IPS-NIHi7 (cell line): ENCODE results near the gene FURIN.
"Not testable (repeated sequence)": the region's sequence is repeated elsewhere in the genome, so short reads cannot be mapped to it uniquely, and the experiment has no call there.

Experiments used
- DNase-seq: peaks from one replicate; pipeline ENCODE4 v3.0.0; 2012; ENCODE audit warnings: mixed read lengths; ENCODE audit errors: extremely low spot score

Gene FURIN

DNA sequence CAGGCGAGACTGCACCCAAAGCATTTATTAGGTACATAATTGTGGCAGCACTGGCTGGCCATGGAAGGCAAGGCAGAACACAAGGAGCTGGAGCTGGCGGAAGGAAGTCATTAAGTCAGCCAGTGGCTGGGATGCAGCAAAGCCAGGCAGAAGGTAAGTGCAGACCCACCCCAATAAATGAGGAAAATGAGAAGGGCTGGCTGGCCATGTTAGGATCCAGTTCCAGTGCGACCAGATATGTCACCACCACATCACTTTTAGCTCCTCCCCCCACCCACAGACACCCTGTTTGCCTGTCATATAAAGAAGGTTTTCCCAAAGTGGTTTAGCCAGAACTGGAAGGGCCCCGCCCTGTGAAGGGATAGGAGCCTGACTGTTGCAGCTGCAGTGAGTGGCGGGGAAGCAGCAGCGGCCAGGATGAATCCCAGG is at the start of gene FURIN:
FURIN (plus strand) TSS at position 328 of the 429 bp plus-strand sequence. CDS start 7,153 bp downstream, outside the sequence.
- DNase-seq, result no peak

DNA sequence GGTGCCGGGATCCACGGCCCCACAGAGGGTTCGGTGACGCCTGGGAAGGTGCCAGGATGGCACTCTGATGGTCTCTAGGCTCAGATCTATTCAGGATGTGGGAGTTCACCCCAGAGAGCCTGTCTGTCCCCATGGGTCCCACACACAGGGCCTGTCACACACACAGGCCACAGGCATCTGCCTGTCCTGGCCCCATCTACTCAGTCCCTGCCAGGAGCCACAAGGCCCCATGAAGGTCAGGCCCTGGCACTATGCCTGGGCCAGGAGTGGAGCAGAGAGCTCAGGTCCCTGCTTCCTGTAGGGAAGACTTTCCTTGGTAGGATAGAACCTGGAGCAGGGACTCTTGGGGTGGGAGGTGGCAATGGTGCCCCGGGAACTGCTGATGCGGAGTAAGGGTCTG is 49.0 kb upstream of the FURIN start:
- DNase-seq, result no peak

DNA sequence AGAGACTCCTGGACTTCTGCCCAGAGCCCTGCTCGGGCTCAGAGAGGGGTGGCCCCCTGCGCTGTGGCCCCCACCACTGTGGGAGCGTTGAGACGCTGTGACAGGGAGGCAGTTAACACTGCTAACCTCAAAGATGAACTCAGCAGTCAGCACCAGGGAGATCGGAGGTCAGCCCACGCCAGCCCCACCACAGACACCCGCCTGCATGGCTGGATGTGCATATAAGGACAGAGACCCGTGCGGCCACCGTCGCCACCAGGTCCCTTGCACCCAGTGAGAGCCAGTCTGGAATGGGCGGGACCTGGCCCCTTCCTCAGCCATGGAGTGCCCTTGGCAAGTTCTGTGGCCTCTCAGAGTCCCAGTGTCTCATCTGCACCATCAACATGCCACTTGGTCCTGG is 48.5 kb upstream of the FURIN start:
- DNase-seq, result no peak

DNA sequence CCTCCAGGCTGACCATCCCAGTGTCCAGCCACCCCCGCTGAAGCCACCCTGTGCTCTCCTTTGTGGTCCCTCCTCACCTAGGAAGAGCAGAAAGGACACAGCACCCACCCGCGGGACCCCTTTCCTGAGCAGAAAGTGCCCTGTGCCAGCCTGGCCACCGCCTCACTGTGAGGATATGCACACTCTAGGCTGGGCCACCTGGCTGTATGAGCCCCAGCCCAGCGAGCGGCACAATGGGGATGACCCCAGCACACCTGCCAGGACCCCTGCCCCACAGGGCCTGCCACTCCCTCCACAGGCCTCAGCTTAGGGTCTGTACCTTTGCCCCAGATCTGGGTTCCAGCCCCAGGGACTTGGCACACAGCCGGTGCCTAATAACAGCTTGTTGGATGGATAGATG is 47.9 kb upstream of the FURIN start:
- no peak for DNase-seq

DNA sequence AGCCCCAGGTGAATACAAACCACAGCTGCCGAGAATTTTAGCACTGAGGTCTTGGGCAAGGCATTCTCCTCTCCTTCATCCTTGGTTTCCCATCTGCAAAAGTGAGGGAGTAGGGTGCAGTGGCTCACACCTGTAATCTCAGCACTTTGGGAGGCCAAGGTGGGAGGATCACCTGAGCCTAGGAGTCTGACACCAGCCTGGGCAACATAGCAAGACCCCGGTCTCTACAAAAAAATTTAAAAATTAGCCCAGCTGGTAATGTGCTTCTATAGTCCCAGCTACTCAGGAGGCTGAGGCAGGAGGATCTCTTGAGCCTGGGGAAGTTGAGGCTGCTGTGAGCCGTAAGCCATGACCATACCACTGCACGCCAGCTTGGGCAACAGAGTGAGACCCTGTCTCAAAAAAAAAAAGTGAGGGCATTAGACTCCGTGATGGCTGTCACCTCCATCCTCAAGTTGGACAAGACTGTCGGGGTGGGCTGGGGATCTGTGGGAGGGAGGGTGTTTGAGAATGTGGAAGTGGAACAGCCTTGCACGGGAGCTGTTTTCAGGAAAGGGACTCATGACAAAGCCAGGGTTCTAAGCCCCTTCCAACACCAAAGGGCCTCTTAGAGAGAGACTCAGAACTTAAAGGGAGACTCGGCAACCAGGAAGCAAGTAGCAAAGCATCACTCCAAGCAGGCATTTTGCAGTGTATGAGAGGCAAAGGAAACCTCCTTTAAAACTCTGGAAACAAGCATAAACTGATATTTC is 46.0 kb upstream of the FURIN start:
- no peak for DNase-seq

DNA sequence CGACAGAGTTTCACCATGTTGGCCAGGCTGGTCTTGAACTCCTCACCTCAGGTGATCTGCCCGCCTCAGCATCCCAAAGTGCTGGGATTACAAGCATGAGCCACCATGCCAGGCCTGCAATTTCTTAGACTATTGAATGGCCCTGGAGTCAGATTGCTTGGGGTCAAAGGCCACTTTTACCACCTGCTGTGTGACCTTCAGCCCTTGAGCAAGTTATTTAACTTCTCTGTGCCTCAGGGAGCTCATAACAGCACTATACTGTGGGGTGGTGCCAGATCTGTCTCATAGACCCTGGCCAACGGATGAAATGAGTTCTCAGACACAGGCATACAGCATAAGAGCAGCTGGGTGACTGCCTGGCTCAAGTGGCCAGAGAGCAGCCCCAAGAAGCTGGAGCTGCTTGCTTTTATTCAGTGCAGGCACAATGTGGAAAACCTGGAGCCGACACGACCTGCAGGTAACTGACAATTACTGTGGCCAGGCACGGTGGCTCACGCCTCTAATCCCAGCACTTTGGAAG is 44.9 kb upstream of the FURIN start:
- no peak for DNase-seq

DNA sequence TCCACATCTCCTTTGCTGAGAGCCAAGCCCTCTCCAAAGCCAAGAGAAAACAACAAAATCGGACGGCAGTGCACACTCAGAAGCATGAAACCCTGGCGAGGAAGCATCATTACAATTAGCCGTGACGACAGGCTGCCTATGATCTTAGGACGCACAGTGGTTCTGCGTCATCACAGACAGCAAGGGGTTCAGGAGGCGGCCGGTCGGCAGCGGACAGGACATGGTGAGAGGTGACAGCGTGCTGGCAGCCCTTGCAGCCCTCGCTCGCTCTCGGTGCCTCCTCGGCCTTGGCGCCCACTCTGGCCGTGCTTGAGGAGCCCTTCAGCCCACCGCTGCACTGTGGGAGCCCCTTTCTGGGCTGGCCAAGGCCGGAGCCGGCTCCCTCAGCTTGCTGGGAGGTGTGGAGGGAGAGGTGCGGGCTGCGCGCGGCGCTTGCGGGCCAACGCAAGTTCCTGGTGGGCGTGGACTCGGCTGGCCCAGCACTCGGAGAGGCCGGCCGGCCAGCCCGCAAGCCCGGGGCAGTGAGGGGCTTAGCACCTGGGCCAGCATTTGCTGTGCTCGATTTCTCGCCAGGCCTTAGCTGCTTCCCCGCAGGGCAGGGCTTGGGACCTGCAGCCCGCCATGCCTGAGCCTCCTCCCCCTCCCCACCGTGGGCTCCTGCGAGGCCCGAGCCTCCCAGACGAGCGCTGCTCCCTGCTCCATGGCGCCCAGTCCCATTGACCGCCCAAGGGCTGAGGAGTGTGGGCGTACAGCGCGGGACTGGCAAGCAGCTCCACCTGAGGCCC is 43.1 kb upstream of the FURIN start:
- not testable (repeated sequence) for DNase-seq

DNA sequence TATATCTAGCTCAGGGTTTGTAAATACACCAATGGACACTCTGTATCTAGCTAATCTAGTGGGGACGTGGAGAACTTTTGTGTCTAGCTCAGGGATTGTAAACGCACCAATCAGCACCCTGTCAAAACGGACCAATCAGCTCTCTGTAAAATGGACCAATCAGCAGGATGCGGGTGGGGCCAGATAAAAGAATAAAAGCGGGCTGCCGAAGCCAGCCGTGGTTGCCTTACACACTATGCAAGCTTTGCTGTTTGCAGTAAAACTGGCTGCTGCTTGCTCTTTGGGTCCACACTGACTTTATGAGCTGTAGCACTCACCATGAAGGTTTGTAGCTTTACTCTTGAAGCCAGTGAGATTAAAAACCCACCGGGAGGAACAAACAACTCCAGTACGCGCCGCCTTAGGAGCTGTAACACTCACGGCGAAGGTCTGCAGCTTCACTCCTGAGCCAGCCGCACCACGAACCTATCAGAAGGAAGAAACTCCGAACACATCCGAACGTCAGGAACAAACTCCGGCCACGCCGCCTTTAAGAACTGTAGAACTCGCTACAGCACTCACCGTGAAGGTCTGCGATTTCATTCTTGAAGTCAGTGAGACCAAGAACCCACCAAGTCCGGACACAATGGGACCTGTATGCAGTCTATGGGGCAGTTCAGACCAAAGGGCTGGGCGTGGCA is 42.0 kb upstream of the FURIN start:
- not testable (repeated sequence) for DNase-seq

DNA sequence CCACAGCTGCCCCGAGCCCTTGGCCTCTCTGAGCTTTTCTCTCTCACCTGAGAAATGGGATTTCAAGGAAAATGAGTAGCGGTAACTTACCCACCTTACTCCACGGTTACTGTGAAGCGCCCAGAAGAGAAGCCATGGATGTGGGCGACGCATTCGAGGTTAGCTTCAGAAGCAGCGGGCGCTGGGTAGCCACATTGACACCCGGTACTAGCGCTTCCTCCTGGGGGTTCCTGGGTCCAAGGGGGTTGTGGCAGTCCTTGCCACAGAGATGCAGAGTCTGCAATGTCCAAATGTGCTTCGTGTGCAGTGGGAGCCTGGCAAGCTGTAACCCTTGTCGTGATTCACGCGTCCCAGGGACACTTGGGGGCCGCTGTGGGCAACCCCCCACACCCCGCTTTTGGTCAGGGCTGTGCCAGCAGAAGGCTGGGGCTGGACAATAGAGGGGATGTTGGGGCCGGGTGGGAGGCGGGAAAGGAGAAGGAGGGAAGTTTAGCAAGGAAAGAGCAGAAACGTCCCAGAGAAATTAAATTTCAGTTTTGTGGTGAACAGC is 41.4 kb upstream of the FURIN start:
- DNase-seq, result no peak

DNA sequence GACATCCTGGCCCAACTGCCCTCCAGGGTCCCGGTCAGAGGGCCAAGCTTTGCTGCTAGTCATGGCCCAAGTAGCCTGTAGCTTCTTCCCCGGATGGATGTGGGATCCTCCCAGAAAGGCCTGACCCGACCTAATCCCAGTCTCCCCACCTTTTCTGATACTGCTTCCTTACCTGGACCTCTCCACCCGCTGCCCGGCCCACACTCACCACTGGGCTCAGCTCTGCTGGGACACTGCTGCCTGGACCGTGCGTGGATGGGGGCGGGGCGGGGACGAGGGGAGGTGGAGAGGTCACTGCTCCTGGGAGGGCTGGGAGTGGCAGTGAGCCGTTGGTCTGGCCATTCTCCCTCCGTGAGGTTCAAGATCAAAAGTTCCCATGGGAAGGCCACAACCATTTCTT is 40.3 kb upstream of the FURIN start:
- DNase-seq, result no peak

DNA sequence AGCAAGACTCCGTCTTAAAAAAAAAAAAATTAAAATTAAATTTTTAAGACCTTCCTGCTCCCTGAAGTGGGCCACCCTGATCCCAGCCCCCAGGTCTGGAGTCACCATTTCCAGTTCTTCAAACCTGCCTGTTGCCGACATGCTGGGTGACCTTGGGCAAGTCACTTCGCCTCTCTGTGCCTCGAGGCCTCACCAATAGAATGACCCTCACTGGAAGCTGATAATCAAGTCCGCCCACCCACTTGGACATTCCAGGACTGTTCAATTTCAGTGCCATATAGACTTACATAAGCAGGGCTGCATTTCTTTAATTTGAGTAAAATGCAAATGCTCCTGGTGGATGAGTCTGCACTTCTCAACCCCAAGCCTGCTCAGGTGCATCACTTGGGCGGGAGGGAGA is 39.3 kb upstream of the FURIN start:
- DNase-seq, result no peak

DNA sequence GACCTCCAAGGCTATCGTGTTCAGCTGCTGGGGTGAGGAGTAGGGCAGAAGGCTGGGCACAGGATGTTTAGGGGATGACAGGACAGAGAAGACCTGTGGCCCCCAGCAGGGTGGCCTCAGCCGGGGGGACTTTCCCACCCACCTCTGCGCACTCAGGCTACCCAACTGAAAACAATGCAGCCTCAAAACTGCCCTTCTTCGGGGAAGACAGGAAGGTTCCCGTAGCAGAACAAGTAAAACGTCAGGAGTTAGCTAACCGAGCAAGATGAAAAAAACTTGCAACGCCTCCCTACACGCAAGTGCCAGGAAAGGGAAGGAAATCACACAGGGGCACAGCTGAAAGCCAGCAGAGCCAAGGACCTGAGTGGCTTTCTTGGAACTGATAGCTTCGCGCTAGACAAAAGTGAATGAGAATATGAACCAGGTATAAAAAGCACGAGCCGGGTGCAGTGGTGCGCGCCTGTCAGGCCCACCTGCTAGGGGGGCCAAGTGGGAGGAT is 38.4 kb upstream of the FURIN start:
- DNase-seq, result no peak

DNA sequence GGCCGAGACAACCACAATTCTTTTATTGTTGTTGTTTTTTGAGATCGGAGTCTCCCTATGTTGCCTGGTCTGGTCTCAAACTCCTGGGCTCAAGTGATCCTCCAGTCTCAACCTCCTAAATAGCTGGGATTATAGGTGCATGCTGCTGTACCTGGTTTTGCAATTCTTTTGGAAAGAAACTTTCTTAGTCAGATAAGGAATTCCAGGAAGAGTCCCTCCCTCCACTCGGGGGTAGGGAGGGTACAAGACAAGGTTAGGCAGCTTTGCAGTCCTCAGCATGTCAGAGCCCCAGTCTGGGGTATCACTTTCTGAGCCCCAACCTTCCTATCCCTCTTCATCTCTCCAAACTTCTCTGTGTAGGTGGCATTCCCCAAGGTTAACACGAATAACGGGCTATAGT is 33.8 kb upstream of the FURIN start:
- no peak for DNase-seq

DNA sequence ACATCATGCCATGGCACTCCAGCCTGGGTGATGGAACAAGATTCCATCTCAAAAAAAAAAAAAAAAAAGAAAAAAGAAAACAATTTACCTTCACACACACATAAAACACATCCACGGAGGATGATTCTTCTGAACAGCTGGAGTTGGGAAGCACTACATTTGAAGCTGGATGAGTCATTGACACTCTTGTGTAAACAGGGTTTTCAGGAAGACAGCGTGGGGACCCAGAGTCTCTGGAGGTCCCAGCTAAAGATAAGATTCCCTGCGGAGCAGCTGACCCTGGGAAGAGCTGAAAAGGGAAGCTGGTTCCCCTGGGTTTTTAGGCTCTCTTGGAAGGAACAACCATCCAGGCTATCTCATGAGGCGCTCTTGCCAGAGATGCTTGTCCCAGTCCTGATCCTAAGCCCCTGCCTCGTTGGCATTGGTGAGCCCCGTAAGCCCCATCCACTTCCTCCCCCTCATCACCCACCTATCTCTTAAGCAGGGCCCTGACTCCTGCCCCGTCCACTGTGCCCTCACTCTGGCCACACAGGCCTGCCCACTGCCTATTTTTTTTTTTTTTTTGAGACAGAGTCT is 32.0 kb upstream of the FURIN start:
- no peak for DNase-seq

DNA sequence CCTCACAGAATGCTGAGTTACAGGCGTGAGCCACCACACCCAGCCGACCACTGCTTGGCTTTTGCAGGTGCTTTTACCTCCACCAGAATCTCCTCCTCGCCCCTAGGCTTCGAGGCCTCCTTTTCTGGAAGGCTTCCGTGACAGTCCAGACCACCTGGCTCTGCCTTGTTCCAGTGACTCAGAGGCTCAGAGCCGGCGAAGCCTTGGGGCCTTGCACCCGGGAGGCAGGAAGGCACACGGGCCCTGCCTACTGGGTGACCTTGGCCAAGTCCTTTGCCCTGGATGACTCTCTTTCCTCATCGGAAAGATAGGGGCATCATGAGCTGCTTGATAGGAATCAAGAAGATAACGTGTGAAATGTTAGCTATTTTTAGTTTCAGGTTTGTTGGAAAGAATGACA is 31.3 kb upstream of the FURIN start:
- DNase-seq, result no peak

DNA sequence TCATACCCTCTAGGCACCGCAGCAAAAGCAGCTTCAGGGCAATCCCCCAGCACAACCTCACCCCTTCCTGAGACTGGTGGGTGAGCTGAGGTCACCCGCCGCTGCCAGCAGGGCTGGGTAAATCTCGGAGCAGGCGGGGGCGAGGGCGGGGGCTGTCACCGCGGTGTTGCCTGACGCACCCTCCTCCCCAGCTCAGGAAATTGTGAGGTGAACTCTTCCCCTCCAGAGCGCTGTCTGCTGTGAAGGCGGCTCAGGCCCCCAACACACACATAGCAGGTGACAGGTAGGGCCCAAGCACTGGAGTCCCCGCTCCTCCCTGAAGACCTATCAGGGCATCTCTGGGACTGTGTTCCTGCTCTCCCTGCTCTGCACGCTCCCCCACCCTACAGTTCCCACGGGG is 30.2 kb upstream of the FURIN start:
- DNase-seq, result no peak

DNA sequence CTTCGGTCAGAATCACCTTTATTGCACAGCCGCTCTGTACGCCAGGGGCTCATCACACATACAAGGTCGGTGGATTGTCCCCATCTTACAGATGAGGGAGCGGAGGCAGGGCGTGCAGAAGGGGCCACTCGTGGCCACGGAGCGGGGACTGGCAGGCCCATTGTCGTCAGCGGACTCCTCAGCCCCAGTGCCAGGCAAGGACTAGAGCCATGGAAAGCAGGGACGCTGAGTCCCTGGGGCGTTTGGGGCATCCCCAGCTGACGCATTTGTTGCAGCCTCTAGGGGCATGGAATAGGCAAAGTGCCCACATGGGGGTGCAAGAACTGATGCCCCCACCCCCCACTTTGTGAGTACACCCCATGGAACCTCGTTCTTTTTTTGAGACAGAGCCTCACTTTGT is 29.8 kb upstream of the FURIN start:
- DNase-seq, result no peak

DNA sequence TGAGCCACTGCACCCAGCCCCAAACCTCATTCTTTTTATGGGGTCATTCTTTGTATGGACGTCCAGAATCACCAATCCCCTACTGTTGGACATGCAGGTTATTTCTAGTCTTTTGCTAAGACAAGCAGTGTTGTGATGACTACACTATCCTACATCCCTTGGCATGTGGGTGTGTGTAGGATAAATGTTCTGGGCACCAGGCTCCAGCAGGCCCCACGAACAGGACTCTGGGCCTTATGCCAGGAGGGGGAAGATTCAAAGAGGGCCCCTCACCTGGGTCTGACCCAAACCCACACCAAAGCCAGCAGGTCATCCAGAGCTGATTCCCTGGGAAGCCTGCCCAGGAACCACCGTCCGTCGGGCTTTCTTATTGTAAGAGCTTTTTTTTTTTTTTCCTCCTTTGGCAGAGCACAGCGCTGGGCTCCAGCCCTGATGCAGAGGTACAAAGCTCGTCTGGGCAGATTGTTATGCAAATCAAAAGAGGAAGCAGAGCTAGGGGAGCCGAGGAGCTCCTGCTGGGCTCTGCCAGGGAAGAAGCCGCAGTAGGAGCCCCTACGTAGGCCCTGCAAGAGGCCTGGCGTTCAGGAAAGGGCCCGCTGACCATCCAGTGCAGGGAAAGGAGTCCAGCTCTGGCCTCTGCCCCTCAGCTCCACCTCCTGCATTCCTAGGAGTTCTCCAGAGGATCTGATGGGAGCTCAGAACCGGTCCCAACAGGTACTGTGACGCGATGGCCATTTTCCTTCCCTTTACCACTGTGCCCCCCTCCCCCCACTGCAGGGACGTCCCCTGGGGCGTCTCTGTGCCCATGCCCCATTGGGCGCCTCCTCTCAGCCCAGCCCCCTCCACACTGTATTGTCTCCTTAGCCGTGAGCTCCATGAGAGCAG is 29.0 kb upstream of the FURIN start:
- DNase-seq, result peak; percentile 84

DNA sequence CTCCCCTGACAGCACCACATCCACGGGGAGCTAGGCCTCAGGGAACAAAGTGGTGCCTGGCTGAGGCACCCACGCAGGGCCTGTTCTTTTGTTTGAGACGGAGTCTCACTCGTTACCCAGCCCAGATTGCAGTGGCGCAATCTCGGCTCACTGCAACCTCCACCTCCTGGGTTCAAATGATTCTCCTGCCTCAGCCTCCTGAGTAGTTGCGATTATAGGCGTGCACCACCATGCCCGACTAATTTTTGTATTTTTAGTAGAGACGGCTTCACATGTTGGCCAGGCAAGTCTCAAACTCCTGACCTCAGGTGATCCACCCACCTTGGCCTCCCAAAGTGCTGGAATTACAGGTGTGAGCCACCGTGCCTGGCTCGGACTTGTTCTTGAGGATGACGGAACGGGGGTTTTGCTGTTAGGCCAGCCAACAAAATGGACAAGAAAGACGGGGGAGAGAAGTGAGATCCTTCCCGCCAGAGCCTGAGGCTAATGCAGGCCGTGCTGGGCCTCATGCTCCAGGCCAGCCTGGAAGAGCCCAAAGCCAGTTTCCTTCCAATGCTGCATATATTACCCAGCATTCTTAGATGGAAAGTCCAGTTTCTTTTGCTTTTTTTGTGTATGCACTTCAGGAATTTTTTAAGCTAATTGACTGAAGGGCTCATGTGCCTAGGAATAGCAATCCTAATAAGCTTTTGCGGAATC is 28.1 kb upstream of the FURIN start:
- no peak for DNase-seq

DNA sequence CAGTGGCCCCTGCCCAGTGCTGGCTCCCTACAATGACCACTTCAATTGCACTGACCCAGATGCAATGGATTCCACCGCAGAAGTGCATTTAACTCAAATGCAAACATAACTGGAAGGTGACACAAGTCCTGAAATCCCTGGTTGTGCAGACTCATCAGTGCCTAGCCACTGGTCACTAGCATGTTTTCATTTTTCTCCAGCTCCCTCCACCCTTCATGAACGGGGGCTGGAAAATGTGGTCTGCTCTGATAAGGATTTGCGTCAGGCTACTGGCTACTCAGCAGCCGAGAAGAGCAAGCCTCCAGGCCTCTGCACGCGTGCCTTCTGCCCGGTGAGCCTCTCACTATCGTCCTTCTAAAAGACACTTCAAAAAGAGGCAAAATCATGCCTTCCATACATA is 27.4 kb upstream of the FURIN start:
- DNase-seq, result no peak
